Measurements from ENCODE around the gene GIT1.

GIT1 gene, protein sequence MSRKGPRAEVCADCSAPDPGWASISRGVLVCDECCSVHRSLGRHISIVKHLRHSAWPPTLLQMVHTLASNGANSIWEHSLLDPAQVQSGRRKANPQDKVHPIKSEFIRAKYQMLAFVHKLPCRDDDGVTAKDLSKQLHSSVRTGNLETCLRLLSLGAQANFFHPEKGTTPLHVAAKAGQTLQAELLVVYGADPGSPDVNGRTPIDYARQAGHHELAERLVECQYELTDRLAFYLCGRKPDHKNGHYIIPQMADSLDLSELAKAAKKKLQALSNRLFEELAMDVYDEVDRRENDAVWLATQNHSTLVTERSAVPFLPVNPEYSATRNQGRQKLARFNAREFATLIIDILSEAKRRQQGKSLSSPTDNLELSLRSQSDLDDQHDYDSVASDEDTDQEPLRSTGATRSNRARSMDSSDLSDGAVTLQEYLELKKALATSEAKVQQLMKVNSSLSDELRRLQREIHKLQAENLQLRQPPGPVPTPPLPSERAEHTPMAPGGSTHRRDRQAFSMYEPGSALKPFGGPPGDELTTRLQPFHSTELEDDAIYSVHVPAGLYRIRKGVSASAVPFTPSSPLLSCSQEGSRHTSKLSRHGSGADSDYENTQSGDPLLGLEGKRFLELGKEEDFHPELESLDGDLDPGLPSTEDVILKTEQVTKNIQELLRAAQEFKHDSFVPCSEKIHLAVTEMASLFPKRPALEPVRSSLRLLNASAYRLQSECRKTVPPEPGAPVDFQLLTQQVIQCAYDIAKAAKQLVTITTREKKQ

DNA sequence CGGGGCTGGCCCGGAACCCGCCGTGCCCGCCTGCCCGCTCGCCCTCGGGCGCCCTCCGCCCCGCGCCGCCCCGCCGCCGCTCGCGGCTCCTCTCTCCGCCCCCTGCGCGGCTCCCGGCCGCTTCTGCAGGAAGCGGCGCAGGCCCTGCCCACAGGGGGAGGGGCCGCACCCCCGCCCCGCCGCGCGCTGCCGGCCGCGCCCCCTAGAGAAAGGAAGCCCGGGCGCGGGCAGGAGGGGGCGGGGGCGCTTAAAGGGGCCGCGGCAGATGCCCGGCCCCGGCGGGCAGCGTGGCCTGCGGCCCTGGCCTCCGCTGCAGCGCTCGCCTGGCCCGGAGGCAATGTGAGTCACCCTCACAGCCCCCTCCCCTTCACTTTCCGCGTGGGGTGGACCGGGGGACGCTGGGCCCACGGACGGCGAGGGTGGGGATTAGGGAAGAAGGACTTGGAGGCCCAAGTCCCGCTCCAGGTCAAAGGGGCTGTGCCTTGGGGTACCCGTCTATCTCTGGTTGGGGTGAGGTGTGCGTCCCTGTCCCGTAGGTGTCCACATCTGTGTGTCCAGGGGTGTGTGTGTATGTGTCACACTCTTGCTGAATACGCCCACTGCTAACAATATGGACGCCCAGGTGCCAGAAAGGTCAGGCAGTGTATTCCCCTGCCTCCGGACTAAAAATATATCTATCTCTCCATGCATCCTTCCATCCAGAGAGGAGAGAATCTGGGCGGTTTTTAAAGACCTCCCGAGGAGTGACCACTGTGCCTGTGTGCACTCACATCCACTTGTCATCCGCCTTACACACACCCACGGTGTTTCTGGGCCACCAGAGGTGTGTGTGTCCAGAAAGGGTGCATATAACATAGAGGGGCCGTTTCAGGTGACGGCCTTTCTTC, at the start of gene GIT1:
TSS of gene GIT1 (minus strand) at position 125 of the 887 bp plus-strand sequence. CDS start 270 bp downstream, outside the sequence.
- in situ Hi-C loops (cut with HindIII; ENCODE audit: low pct_ligation_motif_present, low pct_unique_long_range_greater_than_20kb, low sequenced_read_pairs) = no loop called here

DNA sequence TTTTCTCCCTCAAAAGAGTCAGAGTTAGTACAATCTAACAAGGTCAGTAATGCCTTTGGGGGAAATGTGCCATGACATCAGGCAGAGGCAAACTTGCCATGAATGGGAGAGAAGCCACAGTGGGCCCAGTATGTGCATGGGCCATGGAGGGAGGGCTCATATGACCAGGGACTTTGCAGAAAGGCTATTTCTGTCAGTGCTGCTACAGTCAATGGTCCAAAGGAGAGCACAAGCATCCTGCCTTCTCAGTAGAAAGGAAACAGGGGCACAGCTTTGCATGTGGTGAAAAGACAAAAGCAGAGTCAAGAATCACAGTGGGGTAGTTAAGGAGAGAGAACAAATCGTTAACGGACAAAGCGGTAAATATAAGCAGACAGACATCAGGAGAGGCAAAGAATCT, 44.4 kb upstream of the GIT1 start:
- in situ Hi-C loops (cut with HindIII; ENCODE audit: low pct_ligation_motif_present, low pct_unique_long_range_greater_than_20kb, low sequenced_read_pairs) = no loop called here
- DNase-seq = no peak

More for the DNA sequence above, at the start of gene GIT1:
- DNase-seq = peak; percentile 92

DNA sequence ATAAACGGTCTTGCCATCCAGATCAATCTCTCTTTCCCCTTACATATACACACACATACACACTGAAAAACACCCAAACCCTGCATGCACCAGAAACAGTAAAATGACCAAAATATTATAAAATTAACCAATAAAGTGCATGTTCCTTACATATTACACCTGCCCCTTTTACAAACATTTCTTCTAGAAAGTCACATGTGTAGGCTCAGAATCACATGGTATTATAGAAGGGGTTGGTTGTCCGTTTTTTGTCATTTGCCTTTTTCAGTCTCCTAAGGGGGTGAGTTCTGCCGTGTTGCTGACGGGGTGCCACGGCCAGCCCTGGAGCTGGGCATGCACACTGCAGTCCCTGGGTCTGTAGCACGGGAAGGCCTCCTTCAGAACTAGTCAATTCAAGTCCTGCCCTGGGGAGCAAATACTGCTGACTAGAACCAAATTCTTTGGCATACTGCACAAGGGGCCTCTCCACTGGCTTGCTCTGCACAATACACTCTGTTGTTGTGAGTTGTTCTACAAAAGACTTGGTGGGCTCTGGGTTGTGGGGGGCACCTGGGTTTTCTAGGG, 41.3 kb upstream of the GIT1 start:
- DNase-seq = no peak
- in situ Hi-C loops (cut with HindIII; ENCODE audit: low pct_ligation_motif_present, low pct_unique_long_range_greater_than_20kb, low sequenced_read_pairs) = no loop called here

DNA sequence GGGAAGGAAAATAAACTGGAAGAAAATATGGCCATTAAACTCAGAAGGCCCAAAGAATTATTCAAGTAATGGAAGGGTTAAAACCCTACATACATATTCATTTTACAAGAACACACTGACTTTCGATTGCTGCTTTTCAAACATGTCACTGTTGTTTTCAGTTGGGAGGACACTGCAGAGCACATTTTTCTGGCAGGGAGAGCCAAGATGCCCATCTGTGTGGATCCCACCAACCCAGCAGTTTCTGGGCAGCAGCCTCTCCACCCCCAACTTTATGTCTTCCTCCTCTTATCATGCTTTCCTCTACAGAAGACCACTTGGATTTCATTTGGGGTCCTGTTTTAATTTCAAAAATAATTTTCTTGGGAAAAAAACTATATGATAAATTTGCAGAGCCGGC, 40.4 kb upstream of the GIT1 start:
- no peak for DNase-seq
- in situ Hi-C loops (cut with HindIII; ENCODE audit: low pct_ligation_motif_present, low pct_unique_long_range_greater_than_20kb, low sequenced_read_pairs) = no loop called here

DNA sequence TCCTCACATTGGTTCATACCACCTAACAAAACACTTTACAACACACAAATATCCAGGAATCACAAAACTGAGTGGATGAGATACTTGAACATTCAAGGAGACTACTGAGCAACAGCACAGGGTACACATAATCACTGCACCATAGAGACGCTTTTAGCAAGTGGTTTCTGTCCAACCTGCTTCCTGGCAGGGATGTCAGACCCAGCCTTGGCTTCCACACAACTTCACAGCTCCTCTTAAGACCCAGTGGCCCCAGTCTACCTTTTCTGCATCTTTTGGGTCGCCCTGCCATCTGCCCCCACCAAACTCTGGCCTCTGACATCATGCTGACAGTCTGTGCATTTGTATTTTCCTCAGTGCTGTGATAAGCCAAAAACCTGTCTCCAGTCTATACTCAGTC, 39.2 kb upstream of the GIT1 start:
- in situ Hi-C loops (cut with HindIII; ENCODE audit: low pct_ligation_motif_present, low pct_unique_long_range_greater_than_20kb, low sequenced_read_pairs) = no loop called here
- DNase-seq = no peak

DNA sequence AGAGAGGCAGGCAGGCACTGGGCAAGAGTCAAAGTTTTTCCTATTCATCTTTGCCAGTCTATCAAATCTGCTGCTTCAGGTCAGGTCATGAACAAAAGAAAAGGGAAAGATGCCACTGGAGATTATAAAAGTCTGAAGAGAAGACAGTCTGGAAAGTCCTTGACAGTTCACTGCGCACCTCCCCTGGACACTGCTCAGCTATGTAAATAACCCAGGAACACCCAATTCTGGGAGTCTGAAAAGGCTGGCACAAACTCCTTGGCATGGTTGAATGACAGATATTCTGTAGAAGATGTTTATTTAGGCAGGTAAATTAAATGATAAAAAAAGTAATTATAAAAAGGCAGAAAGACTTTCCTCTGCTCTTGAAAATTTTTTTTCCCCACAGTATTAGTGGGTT, 38.5 kb upstream of the GIT1 start:
- in situ Hi-C loops (cut with HindIII; ENCODE audit: low pct_ligation_motif_present, low pct_unique_long_range_greater_than_20kb, low sequenced_read_pairs) = no loop called here
- DNase-seq = no peak

DNA sequence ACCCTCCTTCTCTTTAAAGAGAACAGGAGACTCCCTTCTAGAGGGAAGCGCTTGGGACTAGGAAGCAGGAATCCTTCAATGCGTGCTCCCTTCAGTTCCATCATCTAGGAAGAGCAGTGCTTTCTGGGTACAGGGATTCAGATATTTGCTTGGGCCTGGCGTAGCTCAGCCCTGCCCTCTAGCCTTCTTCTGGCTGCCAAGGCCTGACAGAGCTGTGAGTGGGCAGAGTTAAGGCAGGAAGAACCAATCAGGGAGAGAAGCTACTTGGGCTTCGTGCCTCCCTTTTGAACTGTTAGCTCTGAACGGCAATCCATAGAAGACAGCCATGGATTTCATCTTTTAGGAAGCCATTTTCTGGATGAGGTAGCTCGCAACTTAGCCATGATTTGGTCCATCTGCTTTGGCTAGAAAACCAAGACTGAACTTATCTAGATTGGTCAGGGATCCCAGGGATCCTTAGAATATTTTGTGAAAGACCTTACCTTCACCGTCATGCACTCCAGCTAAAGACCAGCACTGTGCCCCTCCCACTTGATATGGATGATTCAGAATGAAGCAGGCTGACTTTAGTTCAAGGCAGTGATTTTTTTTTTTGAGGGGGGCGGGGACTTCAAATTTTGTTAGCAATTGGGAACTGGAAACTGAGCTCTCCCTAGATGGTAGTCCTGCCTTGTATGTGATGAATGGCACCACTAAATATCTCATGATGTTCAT, 35.7 kb upstream of the GIT1 start:
- in situ Hi-C loops (cut with HindIII; ENCODE audit: low pct_ligation_motif_present, low pct_unique_long_range_greater_than_20kb, low sequenced_read_pairs) = no loop called here
- peak; percentile 98 for DNase-seq

DNA sequence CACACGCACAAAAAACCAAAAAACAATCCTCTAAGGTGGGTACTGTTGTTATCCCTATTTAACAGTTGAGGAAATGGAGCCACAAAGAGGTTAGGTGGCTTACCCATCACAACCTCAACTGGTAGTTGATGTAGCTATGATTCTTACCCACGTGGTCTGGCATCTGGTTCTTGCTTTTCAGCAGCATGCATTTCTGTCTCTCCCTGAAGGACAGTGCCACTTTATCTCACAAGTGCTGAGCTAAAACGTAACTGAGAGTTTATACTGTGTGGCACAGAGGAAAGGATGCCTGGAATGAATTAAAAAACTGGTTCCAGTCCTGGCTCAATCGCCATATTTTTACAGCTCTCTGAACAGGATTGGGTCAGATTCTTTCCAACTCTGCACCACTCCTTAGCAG, 35.1 kb upstream of the GIT1 start:
- in situ Hi-C loops (cut with HindIII; ENCODE audit: low pct_ligation_motif_present, low pct_unique_long_range_greater_than_20kb, low sequenced_read_pairs) = no loop called here
- DNase-seq = no peak

DNA sequence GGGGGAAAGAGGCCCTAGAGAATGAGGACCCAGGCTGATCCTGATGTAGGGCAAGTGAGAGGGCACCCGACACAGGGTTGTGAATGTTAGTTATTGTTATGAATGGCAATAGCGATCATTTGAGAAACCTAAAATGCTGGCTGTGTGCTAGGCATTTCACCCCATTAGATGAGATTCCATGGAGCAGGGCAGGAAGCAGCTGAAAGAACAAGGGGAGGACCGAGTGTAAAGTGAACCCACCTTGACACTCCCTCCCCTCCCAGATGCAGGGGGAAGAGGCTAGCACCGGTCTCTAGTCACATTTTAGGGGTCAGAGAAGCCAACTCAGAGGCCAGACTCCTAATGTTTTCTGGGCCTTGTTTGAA, 33.8 kb upstream of the GIT1 start:
- no peak for DNase-seq
- in situ Hi-C loops (cut with HindIII; ENCODE audit: low pct_ligation_motif_present, low pct_unique_long_range_greater_than_20kb, low sequenced_read_pairs) = no loop called here

DNA sequence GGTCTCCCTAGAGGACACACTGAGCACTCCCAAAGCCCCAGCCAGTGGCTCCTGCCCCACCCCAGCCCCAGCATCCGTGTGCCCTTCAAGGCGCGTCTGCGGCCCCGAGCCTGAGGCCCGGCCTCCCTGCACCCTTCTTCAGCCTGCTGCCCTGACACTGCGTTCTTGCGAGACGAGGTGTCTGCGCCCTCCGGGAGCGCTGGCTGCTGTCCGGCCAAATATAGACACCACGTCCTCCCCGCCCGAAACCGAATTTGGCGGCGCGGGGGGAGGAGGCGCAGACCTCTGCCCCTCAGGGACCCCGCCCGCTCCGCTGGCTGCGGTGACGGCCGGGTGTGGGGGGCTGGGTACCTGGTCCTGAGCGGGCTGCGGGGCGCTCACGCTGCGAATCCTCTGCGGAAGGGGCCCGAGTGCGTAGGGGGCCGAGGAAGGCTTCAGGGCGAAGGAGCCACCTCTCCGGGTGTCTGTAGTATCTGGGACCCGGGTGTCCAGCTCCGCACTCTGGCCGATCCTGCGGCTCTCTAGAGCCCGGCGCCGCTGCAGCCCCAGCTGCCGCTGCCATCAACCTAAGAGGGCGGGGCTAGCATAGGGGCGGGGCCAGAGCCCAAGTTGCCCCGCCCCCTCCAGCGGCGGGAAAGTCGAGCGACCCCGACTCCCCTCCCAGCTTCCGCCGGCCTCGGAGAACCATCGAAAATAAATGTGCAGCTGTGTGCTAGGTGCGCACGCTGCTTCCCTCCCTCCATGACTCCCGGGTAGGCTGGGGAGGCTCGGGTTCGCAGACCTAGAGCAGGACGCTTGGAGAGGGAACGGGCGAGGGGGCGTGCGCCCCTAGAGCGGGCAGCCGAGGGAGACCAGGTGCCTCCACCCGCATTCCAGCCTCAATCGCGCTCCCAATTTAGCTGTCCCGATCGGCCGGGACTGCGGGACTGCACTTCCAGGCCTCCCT, 33.2 kb upstream of the GIT1 start, which contains the start of gene CORO6:
TSS of gene CORO6 (minus strand) at position 576 of the 946 bp plus-strand sequence. CDS start 1,491 bp downstream, outside the sequence.
- in situ Hi-C loops (cut with HindIII; ENCODE audit: low pct_ligation_motif_present, low pct_unique_long_range_greater_than_20kb, low sequenced_read_pairs) = no loop called here
- peak; percentile 71 for DNase-seq

DNA sequence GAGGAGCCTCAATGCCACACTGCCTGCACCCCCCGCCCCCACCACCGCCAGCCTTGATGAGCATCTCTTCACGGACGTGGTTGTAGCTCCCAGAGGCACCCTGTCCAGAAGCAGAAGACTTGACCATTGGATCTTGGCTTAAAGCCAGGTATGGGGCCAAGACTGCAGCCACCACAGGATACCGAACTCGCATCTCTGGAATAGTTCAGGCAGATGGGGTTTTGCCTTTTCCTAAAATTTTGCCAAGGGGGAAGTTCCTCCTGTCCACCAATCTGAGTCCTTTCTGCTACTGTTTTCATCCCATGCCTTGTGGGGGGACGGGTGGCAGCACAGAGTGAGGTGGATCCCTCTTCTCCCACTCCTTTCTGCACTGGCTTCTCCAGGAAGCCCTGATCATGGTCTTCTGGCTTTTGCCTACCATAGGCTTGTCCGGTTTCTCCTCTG, 32.3 kb upstream of the GIT1 start:
- no peak for DNase-seq
- in situ Hi-C loops (cut with HindIII; ENCODE audit: low pct_ligation_motif_present, low pct_unique_long_range_greater_than_20kb, low sequenced_read_pairs) = no loop called here

DNA sequence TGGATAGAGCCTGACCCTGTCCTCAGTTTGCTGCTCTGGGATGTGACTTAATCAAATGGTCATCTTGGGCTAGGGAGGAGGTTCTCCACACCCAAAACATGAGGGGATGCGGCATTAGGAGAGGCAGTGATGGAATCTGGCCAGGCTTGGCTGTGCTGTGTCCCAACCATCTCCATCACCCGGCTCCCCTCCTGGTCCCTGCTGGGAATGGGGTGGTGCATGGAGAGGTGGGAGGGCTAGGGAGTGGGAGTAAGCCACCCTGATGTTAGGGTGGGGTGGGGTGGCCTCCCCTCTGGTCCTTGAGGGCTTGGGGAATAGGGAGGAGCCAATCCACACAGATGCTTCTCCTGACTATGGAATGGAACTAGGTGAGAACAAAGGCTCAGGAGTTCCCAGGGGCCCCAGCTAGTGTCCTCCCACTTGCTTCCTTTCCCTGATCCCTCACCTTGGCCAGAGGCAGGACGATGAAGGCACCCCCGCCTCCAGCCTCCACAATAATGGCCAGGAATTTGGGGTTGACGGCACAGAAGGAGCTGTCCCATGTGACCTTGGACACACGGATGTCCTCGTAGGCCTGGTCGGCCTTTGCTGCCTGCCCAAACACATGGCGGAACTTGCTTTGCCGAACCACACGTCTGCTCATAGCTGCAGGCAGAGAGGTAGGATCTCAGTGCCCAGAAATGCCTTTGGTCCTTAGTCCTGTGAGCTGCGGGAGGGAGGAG, 31.5 kb upstream of the GIT1 start:
- no peak for DNase-seq
- in situ Hi-C loops (cut with HindIII; ENCODE audit: low pct_ligation_motif_present, low pct_unique_long_range_greater_than_20kb, low sequenced_read_pairs) = no loop called here

DNA sequence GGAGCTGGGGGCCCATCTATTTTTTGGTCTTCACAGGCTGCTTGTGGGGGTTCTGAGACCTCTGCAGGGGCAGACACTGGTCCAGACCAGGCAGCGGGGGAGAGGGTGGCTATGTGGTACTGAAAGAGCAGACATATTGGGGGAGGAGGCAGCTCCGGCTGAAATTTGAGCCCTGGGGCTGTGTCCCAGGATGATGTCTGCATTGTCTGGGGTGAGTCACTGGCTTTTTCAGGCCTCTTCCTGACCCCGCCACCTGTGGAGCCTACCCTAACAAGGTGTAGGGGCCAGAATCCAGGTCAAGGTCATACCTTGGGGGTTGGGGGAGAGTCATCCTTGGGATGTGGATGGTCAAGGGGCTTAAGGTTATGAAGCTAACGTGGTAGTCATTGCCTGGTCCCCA, 30.8 kb upstream of the GIT1 start:
- DNase-seq = no peak
- in situ Hi-C loops (cut with HindIII; ENCODE audit: low pct_ligation_motif_present, low pct_unique_long_range_greater_than_20kb, low sequenced_read_pairs) = no loop called here

DNA sequence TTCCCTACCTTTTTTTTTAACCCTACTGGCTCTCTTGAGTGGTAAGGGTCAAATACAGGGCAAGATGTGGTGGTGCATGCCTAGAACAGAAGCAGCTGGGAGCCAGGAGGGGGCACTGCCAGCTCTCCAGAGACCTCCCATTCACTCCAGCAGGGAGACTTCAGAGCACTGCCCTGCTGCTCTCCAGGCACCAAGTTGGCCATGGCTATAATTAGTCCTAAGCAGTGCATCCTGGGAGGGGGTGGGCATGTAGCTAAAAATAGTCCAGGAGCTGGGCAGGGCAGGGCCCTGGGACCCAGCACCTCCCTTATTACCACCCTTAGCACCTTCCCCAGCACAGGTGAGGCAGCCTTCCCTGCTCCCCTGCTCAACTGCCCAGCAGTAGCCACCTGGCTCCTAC, 29.8 kb upstream of the GIT1 start:
- in situ Hi-C loops (cut with HindIII; ENCODE audit: low pct_ligation_motif_present, low pct_unique_long_range_greater_than_20kb, low sequenced_read_pairs) = no loop called here
- DNase-seq = peak; percentile 65

DNA sequence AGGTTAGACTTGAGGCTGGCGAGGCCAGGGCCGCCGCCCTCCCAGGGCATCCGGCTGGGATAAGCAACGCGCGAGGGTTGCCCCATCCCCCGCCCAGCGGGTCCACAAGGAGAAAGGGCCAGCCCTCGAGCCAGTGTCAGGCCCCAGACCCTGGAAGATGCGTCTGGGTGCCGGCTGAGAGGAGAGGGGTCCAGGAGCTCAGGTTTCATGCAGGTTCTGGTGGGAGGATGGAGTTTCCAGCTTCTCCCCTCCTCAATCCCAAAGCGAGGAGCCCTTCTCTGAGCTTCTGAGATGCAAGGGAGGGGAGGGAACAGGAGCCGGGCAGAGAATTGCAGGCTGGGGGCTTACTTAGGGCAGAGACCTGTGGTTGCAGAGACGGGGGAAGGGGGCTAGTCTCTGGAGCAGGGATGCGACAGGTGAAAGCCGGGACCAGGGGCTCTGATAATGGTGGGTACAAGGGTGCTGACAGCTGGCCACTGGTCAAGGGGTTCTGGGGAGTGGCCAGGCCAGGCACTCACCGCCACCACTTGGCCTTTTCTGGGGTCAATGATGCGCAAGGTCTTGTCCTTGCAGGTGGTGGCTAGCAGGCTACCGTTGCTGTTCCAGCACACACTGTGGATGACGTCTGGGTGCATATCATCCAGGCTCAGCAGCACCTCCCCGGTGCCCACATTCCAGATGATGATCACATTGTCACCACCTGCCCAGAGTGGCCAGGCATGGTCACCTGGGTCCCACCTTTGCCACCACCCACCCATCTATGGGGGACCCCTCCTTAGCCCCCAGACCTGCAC, 29.0 kb upstream of the GIT1 start:
- DNase-seq = no peak
- in situ Hi-C loops (cut with HindIII; ENCODE audit: low pct_ligation_motif_present, low pct_unique_long_range_greater_than_20kb, low sequenced_read_pairs) = no loop called here
